GM10266 (cell line): ENCODE data around the gene CELSR3.

ENCODE experiments used
- DNase-seq: peaks from one replicate; pipeline ENCODE4 v3.0.0; 2012; ENCODE audit errors: extremely low spot score
- CTCF ChIP-seq: IDR thresholded peaks from 2 replicates; pipeline ENCODE4 v1.5.1; 2012; ENCODE audit warnings: mild to moderate bottlenecking, low read depth; ENCODE audit not compliant: control insufficient read depth, insufficient read depth; ENCODE audit errors: missing control alignments

Gene CELSR3

GRCh38 chr3:48624767-48625166 lies 37.9 kb downstream of the CELSR3 start:
- DNase-seq: no peak
- no peak for TF ChIP-seq CTCF

DNA sequence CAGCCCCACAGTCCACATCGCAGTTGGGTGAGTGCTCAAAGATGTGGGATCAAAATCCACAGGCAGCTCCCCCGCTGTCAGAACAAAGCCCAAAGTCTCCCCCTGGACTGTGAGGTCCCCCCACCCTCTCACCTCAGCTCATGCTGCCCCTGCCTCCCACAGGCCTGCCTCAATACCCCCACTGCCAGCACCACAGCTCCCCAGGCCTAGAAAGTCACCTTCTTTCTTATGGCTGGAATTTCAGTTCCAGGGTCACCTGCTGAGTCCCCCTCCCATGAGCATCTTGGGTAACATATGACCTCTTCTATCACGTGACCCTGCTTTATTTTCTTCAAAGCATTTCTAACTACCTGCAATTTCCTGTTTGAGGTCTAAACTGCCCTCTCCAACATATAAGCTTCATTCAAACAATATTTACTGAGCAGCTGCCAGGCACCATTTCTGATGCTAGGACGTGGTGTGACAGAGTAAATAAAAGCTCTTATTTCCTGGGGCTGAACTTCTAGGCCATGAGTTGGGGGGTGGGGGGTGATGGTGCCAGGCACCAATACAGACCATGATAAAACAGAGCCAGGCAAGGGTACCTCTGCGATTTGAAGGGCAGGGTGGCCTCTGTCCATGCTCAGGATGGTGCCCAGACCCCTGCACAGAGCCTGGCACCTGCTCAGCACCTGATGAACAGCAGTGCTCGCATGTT lies 38.7 kb downstream of the CELSR3 start:
- TF ChIP-seq CTCF: no peak
- no peak for DNase-seq

- TF ChIP-seq CTCF: no peak
- no peak for DNase-seq
These were observed 41.2 kb downstream of the CELSR3 start, which contains the start of gene TMEM89 for GRCh38 chr3:48621461-48621869. Gene TMEM89 (minus strand): TSS chr3:48621769. CDS start chr3:48621756, 13 bp downstream.

DNA sequence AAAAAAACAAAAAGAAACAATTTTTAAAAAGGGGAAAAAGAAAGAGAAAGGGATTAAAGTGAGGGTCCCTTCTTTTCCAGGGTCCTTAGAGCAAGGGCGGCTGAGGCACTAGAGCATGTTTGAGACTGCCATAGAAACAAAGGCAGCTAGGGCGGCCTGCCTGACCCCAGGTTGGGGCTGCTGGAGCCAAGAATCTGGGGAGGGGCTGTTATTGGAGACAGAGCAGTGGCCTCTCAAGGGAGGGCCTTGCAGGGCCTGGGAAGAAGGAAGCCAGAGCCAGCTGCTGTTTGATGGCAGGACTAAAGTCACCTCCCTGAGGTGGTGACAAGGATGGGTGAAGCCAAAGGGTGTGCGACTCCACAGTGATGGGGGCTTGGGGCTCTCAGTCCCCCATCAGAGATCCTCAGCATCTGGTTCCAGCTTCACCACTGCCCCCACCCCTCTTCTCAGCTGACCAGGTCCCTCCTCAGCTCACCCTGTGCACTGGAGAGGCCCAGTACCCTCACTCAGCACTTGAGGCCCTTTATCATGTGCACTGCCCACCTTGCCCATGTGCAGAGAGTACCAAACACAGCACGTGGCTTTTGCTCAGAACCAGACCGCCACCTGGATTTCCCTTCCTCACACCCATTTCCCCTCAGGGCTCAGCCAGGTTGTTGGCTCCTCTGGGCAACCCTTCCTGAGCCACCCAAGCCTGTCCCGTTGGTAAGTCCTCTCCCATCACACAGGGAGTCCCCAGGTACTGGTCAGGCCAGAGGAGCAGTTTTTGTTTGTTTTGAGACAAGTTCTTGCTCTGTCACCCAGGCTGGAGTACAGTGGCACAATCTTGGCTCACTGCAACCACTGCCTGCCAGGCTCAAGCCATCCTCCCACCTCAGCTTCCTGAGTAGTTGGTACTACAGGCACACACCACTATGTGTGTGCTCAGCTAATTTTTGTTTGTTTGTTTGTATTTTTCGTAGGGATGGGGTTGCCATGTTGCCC lies 42.9 kb downstream of the CELSR3 start:
- no peak for TF ChIP-seq CTCF
- no peak for DNase-seq

DNA sequence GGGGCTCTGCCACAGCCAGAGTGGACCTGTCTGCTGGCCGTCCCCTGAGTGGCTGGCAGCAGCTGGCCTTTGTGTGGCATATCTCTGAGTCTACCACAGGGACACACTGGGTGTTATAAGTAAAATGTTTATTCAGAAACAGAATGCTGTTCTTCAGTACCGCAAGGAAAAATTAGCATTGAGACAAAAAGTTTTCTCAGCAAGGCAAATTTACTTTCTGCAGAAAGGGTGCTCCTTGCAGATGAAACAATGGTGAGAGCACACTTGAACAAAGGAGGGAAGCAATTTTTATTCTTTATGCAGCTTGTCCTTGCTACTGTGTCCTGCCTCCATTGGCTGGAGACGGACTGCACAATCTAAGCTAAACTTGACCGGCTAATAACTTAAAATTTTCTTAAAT lies 45.1 kb downstream of the CELSR3 start:
- no peak for DNase-seq
- no peak for TF ChIP-seq CTCF

- TF ChIP-seq CTCF: no peak
- no peak for DNase-seq
These were observed 48.6 kb downstream of the CELSR3 start for GRCh38 chr3:48614044-48614443.
